IMR-90 (cell line): ENCODE measurements around the gene MAVS. TPM values are rescaled to one million over a fixed set of nuclear protein-coding genes. Genes with fewer than 3 reads are reported as not detected.

Experiments
- ATAC-seq: fragments of 200-7000 bp; cut with Tn5 transposase; 2 replicates; pipeline ENCODE4 v1.9.1; 2020; ENCODE audit warnings: low read depth, mild to moderate bottlenecking, moderate library complexity
- BruUV-seq: library from RNA; stranded (reverse); fragments of 400-500 nt; replicated peaks from 2 replicates; lab custom pipeline; 2021; lab: Mats Ljungman, UMichigan
- CTCF ChIA-PET: fragments of 300-600 bp; formaldehyde crosslinking; extraction: SDS; loops from one replicate; lab custom pipeline; 2021; ENCODE audit warnings: antibody characterized with exemption; lab: Yijun Ruan, JAX
- POLR2A ChIA-PET: fragments of 300-600 bp; sonication (Branson Sonifier 250); formaldehyde crosslinking; loops from one replicate; lab custom pipeline; 2022; ENCODE audit warnings: antibody characterized with exemption; ENCODE audit not compliant: unreplicated experiment; lab: Charles Lee
- DNase-seq: peaks from one replicate; pipeline ENCODE4 v3.0.0; 2013
- H2AFZ ChIP-seq: replicated peaks from 2 replicates; pipeline ENCODE3; 2013; ENCODE audit warnings: low read length, mild to moderate bottlenecking; ENCODE audit not compliant: poor library complexity
- H2AK5ac ChIP-seq: 2 replicates; pipeline ENCODE4 v1.6.1; 2013; ENCODE audit warnings: low read depth, low read length, inconsistent platforms
- H2AK9ac ChIP-seq: replicated peaks from 2 replicates; pipeline ENCODE3; 2013; ENCODE audit warnings: mild to moderate bottlenecking, low read depth, low read length, moderate library complexity; ENCODE audit not compliant: poor library complexity
- H2BK120ac ChIP-seq: 2 replicates; pipeline ENCODE4 v1.6.1; 2013; ENCODE audit warnings: low read depth, low read length, inconsistent platforms
- H2BK15ac ChIP-seq: 3 replicates; pipeline ENCODE4 v1.6.1; 2013; ENCODE audit warnings: low read depth, low read length, inconsistent platforms
- H2BK20ac ChIP-seq: 2 replicates; pipeline ENCODE4 v1.6.1; 2013; ENCODE audit warnings: low read depth, mild to moderate bottlenecking, inconsistent platforms, low read length, moderate library complexity
- H2BK5ac ChIP-seq: 2 replicates; pipeline ENCODE4 v1.6.1; 2013; ENCODE audit warnings: mild to moderate bottlenecking, low read depth, low read length, inconsistent platforms; ENCODE audit not compliant: poor library complexity, severe bottlenecking
- H3K14ac ChIP-seq: replicated peaks from 2 replicates; pipeline ENCODE4 v1.6.1; 2013; ENCODE audit warnings: low read depth, low read length, inconsistent platforms
- H3K18ac ChIP-seq: 2 replicates; pipeline ENCODE4 v1.6.1; 2013; ENCODE audit warnings: low read depth, low read length, control low read depth
- H3K23ac ChIP-seq: 2 replicates; pipeline ENCODE4 v1.6.1; 2013; ENCODE audit warnings: low read depth, low read length, inconsistent platforms
- H3K27ac ChIP-seq: 2 replicates; pipeline ENCODE4 v1.5.1; 2013; ENCODE audit warnings: mild to moderate bottlenecking, control low read depth, low read length; ENCODE audit not compliant: insufficient read depth
- H3K27me3 ChIP-seq: 2 replicates; pipeline ENCODE4 v1.6.1; 2013; ENCODE audit warnings: low read length; ENCODE audit not compliant: control insufficient read depth, insufficient read depth
- H3K36me3 ChIP-seq: 2 replicates; pipeline ENCODE4 v1.6.1; 2013; ENCODE audit warnings: low read length, mixed read lengths; ENCODE audit not compliant: control insufficient read depth, insufficient read depth
- H3K4ac ChIP-seq: 2 replicates; pipeline ENCODE4 v1.6.1; 2013; ENCODE audit warnings: low read depth, low read length, inconsistent platforms
- H3K4me1 ChIP-seq: 2 replicates; pipeline ENCODE4 v1.6.1; 2013; ENCODE audit warnings: low read length, mixed read lengths; ENCODE audit not compliant: control insufficient read depth, insufficient read depth
- H3K4me2 ChIP-seq: 2 replicates; pipeline ENCODE4 v1.6.1; 2013; ENCODE audit warnings: low read depth, mild to moderate bottlenecking, control low read depth, low read length, moderate library complexity
- H3K4me3 ChIP-seq: 2 replicates; pipeline ENCODE4 v1.5.1; 2013; ENCODE audit warnings: low read depth, mild to moderate bottlenecking, control low read depth, low read length, moderate library complexity; ENCODE audit not compliant: insufficient read depth
- H3K56ac ChIP-seq: 2 replicates; pipeline ENCODE4 v1.6.1; 2013; ENCODE audit warnings: low read length, inconsistent platforms; ENCODE audit not compliant: insufficient read depth; ENCODE audit errors: extremely low read depth
- H3K79me1 ChIP-seq, 2 experiments: 2 replicates each; pipeline ENCODE4 v1.6.1; 2013; ENCODE audit warnings: low read length in 2 of 2, inconsistent platforms in 1 of 2, low read depth in 1 of 2
- H3K9ac ChIP-seq: 2 replicates; pipeline ENCODE4 v1.6.1; 2013; ENCODE audit warnings: low read depth, low read length, control low read depth
- H3K9me1 ChIP-seq: 2 replicates; pipeline ENCODE4 v1.6.1; 2013; ENCODE audit warnings: low read length, inconsistent platforms; ENCODE audit not compliant: insufficient read depth
- H3K9me3 ChIP-seq: 2 replicates; pipeline ENCODE4 v1.6.1; 2013; ENCODE audit warnings: low read length; ENCODE audit not compliant: control insufficient read depth, insufficient read depth
- H4K20me1 ChIP-seq: 2 replicates; pipeline ENCODE4 v1.6.1; 2013; ENCODE audit warnings: low read length, inconsistent platforms; ENCODE audit not compliant: insufficient read depth
- H4K5ac ChIP-seq: 2 replicates; pipeline ENCODE4 v1.6.1; 2013; ENCODE audit warnings: mild to moderate bottlenecking, low read depth, low read length, control low read depth
- H4K8ac ChIP-seq, 2 experiments: 2 replicates each; pipeline ENCODE4 v1.6.1; 2013; ENCODE audit warnings: low read depth in 2 of 2, low read length in 2 of 2, control low read depth in 1 of 2, inconsistent platforms in 1 of 2
- H4K91ac ChIP-seq: 2 replicates; pipeline ENCODE4 v1.6.1; 2013; ENCODE audit warnings: low read depth, low read length, inconsistent platforms; ENCODE audit not compliant: insufficient read depth
- BHLHE40 ChIP-seq: fragments of 150-350 bp; IDR thresholded peaks from 2 replicates; pipeline ENCODE4 v1.6.1; 2016; ENCODE audit warnings: mild to moderate bottlenecking, low read depth, low read length
- CHD1 ChIP-seq: IDR thresholded peaks from 2 replicates; pipeline ENCODE4 v1.6.1; 2012; ENCODE audit warnings: low read depth, low read length, improper control_type of control experiment
- FOS ChIP-seq: fragments of 150-350 bp; IDR thresholded peaks from 2 replicates; pipeline ENCODE4 v1.6.1; 2016; ENCODE audit warnings: low read depth, low read length
- MAFK ChIP-seq: IDR thresholded peaks from 2 replicates; pipeline ENCODE4 v1.6.1; 2012; ENCODE audit warnings: low read depth, low read length, improper control_type of control experiment
- MAZ ChIP-seq: IDR thresholded peaks from 2 replicates; pipeline ENCODE4 v1.6.1; 2012; ENCODE audit warnings: low read depth, mild to moderate bottlenecking, low read length, improper control_type of control experiment, moderate library complexity, borderline replicate concordance
- MXI1 ChIP-seq: IDR thresholded peaks from 2 replicates; pipeline ENCODE4 v1.6.1; 2012; ENCODE audit warnings: low read depth, mild to moderate bottlenecking, low read length, moderate library complexity, borderline replicate concordance
- NFE2L2 ChIP-seq: fragments of 150-350 bp; IDR thresholded peaks from 2 replicates; pipeline ENCODE4 v1.6.1; 2016; ENCODE audit warnings: low read depth, mild to moderate bottlenecking, low read length
- POLR2A ChIP-seq: IDR thresholded peaks from 2 replicates; pipeline ENCODE4 v1.6.1; 2012; ENCODE audit warnings: mild to moderate bottlenecking, low read depth, low read length
- RAD21 ChIP-seq: IDR thresholded peaks from 2 replicates; pipeline ENCODE4 v1.6.1; 2012; ENCODE audit warnings: low read length, improper control_type of control experiment
- RCOR1 ChIP-seq: IDR thresholded peaks from 2 replicates; pipeline ENCODE4 v1.6.1; 2012; ENCODE audit warnings: mild to moderate bottlenecking, low read length, improper control_type of control experiment; ENCODE audit not compliant: insufficient replicate concordance
- RFX5 ChIP-seq: IDR thresholded peaks from 2 replicates; pipeline ENCODE4 v1.8.0; 2012; ENCODE audit warnings: low read depth, mild to moderate bottlenecking, low read length, moderate library complexity
- SMC3 ChIP-seq: fragments of 150-350 bp; IDR thresholded peaks from 2 replicates; pipeline ENCODE4 v1.6.1; 2016; ENCODE audit warnings: low read depth, mild to moderate bottlenecking, antibody characterized with exemption, low read length, moderate library complexity
- WGBS, 2 experiments: methylation state at CpG; one replicate each; pipeline versions ENCODE4 v1.1.5 to v1.1.7; 2013; ENCODE audit warnings: missing lambda C conversion rate in 2 of 2; ENCODE audit not compliant: insufficient read length in 1 of 2; ENCODE audit errors: extremely low coverage in 2 of 2; 5-methylcytosine and 5-hydroxymethylcytosine counted together
- dilution Hi-C: fragments of 300-500 bp; cut with HindIII; formaldehyde crosslinking; loops from one replicate; pipeline ENCODE4 v1.14.3; 2018; ENCODE audit warnings: low sequenced_read_pairs; ENCODE audit not compliant: unreplicated experiment
- in situ Hi-C: fragments of 300-500 bp; cut with MboI; formaldehyde crosslinking; loops from 3 replicates; pipeline ENCODE4 v1.14.3; 2019; ENCODE audit warnings: low sequenced_read_pairs, inconsistent platforms, mixed read lengths
- intact Hi-C: fragments of 100-400 bp; cut with micrococcal nuclease; formaldehyde crosslinking; loops from 2 replicates; pipeline ENCODE4 v1.10.0; 2022
- polyA plus RNA-seq, 3 experiments: library from polyadenylated mRNA; depleted of rRNA; stranded (reverse); fragments of >200 nt; gene quantifications; 2 replicates each; pipeline ENCODE4 v1.2.3, GENCODE V29; 2012; ENCODE audit warnings: low replicate concordance in 1 of 3
- total RNA-seq: library from RNA; depleted of rRNA; stranded (reverse); fragments of >200 nt; gene quantifications from 2 replicates; pipeline ENCODE4 v1.2.3, GENCODE V29; 2012
- TF ChIP-seq, protein P1 (sequence below): conservative IDR thresholded peaks from 2 replicates; pipeline ENCODE4 v1.5.1; 2012; ENCODE audit warnings: mild to moderate bottlenecking, low read depth, low read length, improper control_type of control experiment
- TF ChIP-seq, protein P2 (sequence below): fragments of 150-350 bp; IDR thresholded peaks from 2 replicates; pipeline ENCODE4 v1.6.1; 2016; ENCODE audit warnings: low read depth, mild to moderate bottlenecking, low read length, moderate library complexity, borderline replicate concordance

The MAVS gene
- total and polyA plus RNA-seq, 2 of the 4 experiments (the other 2 are of a cell fraction) = 10.4 to 15.6 TPM

DNA sequence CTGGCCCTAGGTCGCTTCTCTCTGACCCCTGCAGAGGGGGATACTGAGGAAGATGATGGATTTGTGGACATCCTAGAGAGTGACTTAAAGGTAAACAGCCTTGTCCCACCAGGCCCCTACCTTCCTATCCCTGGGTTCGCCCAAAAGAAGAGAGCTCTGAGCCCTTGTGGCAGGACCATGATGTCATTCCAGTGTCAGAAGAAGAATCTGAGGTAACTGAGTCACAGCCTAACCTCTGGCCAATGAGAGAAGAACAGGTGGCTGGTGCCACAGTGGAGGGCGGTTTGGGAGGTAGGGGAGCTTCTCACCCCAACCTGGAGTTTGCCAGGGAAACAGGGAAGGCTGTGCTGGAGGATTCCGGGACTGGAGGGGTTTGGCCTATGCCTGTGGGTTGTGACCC, 45.3 kb upstream of the MAVS start (continued):
- TF ChIP-seq SMC3 (no peak), MAFK (no peak), FOS (no peak)

DNA sequence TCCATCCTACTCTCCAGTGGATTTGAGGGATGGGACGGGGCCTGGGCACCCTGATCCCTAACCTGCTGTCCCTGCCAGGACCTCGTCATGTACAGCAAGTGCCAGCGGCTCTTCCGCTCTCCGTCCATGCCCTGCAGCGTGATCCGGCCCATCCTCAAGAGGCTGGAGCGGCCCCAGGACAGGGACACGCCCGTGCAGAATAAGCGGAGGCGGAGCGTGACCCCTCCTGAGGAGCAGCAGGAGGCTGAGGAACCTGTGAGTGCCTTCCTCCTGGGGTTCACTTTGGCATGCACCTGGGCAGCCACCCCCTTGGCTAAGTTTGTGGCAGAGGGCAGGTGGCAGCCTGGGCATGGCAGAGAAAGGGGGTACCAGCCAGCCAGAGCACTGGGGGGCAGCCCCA, 44.8 kb upstream of the MAVS start:
- Histone ChIP-seq H3K9ac (no peak overlapping the region), H3K4me3 (no peak overlapping the region), H4K5ac (no peak overlapping the region), H2AK9ac (no peak overlapping the region), H3K79me1 (peaks cover 39 to 95% of the 10 kb centered on the region in 2 experiments), H3K14ac (no peak overlapping the region), H4K8ac (no peak overlapping the region), H3K4me1 (peaks cover 38% of the 10 kb centered on the region), H3K4me2 (no peak overlapping the region), H3K9me1 (peaks cover 37% of the 10 kb centered on the region), H3K9me3 (no peaks in the 10 kb centered on the region), H2AK5ac (no peak overlapping the region), H3K27me3 (no peaks in the 10 kb centered on the region), H4K20me1 (no peaks in the 10 kb centered on the region), H3K4ac (no peak overlapping the region; the same call in 1 of the 2 replicates), H3K36me3 (peaks cover 72% of the 10 kb centered on the region), H2BK20ac (no peak overlapping the region), H2BK15ac (no peak overlapping the region), H3K56ac (no peak overlapping the region), H2AFZ (no peak overlapping the region), H2BK5ac (no peak overlapping the region), H3K23ac (no peak overlapping the region), H3K18ac (no peak overlapping the region), H2BK120ac (no peak overlapping the region), H4K91ac (no peak overlapping the region), H3K27ac (no peak overlapping the region)
- intact Hi-C loops = no loop called here
- DNase-seq (no peak), ATAC-seq (no peak)
- in situ Hi-C loops = no loop called here
- BruUV-seq = no TSS peak
- ChIA-PET POLR2A (no interaction called here), CTCF (no interaction called here)
- dilution Hi-C loops = no loop called here
- TF ChIP-seq RAD21 (no peak), RCOR1 (no peak), SMC3 (no peak), NFE2L2 (no peak), FOS (no peak), CHD1 (no peak), MAFK (no peak), RFX5 (no peak), POLR2A (no peak), MXI1 (no peak), MAZ (no peak), BHLHE40 (no peak)
- TF ChIP-seq, protein P1, sequence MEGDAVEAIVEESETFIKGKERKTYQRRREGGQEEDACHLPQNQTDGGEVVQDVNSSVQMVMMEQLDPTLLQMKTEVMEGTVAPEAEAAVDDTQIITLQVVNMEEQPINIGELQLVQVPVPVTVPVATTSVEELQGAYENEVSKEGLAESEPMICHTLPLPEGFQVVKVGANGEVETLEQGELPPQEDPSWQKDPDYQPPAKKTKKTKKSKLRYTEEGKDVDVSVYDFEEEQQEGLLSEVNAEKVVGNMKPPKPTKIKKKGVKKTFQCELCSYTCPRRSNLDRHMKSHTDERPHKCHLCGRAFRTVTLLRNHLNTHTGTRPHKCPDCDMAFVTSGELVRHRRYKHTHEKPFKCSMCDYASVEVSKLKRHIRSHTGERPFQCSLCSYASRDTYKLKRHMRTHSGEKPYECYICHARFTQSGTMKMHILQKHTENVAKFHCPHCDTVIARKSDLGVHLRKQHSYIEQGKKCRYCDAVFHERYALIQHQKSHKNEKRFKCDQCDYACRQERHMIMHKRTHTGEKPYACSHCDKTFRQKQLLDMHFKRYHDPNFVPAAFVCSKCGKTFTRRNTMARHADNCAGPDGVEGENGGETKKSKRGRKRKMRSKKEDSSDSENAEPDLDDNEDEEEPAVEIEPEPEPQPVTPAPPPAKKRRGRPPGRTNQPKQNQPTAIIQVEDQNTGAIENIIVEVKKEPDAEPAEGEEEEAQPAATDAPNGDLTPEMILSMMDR = no peak
- TF ChIP-seq, protein P2, sequence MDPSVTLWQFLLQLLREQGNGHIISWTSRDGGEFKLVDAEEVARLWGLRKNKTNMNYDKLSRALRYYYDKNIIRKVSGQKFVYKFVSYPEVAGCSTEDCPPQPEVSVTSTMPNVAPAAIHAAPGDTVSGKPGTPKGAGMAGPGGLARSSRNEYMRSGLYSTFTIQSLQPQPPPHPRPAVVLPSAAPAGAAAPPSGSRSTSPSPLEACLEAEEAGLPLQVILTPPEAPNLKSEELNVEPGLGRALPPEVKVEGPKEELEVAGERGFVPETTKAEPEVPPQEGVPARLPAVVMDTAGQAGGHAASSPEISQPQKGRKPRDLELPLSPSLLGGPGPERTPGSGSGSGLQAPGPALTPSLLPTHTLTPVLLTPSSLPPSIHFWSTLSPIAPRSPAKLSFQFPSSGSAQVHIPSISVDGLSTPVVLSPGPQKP = no peak
- WGBS, 2 experiments = 96% methylated on average over 11 of the region's 13 CpGs; no CpG with 5 or more reads in 1 of the 2 experiments
